GM19035 (cell line): Measurements from ENCODE around the gene PLBD2.
"Not testable (repeated sequence)": the region's sequence is repeated elsewhere in the genome, so short reads cannot be mapped to it uniquely, and the experiment has no call there.

ENCODE experiments used
- ATAC-seq: cut with Tn5 transposase; IDR thresholded peaks from one replicate; pipeline ENCODE4 v1.9.1; 2021; ENCODE audit not compliant: unreplicated experiment

PLBD2 gene

DNA sequence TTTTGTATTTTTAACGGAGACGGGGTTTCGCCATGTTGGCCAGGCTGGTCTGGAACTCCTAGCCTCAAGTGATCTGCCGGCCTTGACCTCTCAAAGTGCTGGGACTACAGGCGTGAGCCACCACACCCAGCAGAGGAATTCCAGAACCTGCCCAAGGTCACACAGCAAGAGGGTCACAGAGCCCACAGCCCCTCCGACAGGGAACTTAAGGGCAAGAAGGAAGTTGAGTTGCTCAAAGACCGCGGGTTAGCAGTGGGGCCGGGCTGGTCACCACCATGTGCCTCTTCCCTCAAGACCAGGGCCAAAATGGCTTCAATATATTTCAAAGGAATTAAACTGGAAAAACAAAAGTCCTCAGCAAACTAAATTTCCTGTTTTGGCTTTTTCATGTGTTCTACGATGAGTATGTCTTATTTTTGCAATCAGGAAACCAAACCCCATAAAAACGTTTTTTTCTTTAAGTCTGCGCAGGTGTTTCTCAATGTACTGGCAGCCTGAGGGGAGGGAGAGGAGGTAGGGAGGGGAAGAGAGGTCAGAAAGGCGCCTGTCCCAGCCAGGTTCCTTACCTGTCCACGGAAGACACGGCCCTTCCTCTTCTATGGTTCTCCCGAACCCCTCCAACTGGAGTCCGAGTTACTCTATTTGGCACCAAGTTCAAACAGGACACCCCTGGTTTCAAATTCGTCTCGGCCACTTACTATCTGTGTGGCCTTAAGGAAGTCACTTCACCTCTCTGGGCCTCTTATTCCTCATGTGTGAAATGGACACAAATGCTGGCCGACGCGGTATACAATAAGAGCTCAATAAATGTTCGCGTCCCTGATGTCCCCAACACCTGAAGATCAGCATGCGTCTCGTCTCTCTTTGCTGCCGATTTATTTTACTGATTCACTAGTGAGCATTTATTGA is 24.3 kb upstream of the PLBD2 start:
- ATAC-seq = peak; percentile 20

DNA sequence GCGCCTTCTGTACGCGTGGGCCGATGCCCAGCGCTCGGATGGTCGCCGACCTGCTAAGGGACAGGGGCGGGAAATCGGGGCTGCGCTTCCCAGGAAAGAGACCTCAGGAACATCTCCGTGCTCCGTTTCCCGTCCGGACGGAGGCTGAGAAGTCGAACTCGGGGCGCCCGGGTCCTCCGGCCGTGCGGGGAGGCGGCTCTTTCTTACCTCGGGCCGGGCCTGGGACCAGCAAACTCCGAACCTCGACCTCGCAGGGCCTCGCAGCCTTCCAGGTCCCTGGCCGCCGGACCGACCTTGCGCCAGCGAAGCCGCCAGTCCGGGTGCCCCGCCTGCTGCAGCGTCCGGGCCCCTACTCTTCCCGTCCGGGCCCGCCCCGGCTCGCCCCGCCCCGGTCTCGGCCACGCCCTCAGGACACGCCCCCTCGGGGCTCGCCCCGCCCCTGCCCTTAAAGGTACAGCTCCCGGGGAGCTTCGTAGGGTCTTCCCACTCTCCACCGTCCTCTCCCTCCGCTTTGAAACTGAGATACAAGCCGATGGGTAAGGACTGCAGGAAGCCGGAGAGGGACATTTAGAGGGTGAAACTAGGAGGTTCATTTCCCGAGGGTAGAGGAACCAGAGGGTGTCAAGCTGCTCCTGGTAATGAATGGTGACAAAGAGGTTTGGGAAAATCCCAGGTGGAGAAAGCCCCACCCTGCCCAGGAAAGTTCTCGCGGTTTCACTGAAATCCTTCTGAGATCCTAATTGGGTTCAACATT is 23.4 kb upstream of the PLBD2 start, which contains the start of gene SLC8B1:
TSS of gene SLC8B1 (minus strand) at position 324 of the 754 bp plus-strand sequence. CDS start 2,231 bp downstream, outside the sequence.
- peak; percentile 96 for ATAC-seq

DNA sequence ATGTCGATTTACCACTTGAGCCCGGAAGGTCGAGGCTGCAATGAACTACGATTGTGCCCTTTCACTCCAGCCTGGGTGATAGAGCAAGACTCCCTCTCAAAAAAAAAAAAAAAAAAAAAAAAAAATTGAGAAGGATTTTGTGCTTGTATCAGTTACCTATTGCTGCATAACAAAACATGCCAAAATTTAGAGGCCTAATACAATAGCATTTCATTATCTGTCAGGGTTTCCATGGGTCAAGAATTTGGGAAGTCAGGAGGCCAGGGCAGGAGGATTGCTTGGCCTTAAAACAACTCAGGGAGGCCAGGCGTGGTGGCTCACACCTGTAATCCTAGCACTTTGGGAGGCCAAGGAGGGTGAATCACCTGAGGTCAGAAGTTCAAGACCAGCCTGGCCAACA is 18.8 kb upstream of the PLBD2 start:
- ATAC-seq = no peak

DNA sequence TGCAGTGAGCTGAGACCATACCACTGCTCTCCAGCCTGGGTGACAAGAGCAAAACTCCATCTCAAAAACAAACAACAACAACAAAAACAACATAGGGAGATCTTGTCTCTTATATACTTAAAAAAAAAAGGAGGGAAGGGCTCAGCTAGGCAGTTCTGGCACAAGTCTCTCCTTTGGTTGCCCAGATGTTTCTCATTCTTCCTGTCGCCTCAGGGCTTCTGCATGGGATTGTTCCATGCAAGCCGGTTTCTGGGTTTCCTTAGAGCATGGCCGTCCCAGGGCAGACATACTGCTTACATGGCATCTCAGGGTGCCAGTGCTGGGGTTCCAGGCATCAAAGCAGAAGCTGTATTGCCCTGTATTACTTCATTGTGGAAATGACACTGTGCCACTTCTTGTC is 18.3 kb upstream of the PLBD2 start:
- no peak for ATAC-seq

DNA sequence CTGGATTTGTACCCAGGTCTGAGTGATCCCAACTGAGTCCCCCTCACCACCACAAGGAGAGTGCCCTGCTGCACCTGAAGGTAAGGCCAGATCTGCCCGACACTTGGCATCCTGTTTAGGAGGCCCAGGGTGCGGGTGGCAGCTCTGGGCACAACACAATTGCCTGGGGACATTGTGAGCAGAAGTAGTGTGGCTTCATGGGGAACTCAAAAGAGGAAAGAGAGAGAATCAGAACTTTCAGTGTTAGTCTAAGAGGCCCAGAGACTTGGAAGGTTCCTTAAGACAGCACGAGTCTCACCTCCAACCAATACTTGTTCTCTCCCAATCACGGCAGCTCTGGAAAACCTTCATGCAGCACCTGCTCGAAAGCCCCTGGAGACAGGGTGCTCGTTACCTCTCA is 16.9 kb upstream of the PLBD2 start:
- ATAC-seq = no peak

DNA sequence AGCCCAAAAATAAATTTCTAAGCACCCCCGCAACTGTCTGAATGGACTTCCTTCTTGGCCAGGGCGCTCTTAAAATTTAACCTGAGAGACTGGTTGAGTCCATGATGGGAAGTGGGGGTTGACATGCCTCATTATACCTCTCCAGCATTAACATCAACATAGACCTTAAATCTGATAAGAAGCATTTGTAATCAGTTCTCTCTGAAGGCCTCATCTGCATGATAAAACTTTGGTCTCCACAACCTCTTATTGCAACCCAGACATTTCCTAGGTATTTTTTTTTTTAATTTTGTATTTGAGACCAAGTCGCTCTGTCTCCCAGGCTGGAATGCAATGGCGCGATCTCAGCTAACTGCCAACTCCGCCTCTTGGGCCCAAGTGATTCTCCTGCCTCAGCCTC is 13.1 kb upstream of the PLBD2 start:
- ATAC-seq = no peak

DNA sequence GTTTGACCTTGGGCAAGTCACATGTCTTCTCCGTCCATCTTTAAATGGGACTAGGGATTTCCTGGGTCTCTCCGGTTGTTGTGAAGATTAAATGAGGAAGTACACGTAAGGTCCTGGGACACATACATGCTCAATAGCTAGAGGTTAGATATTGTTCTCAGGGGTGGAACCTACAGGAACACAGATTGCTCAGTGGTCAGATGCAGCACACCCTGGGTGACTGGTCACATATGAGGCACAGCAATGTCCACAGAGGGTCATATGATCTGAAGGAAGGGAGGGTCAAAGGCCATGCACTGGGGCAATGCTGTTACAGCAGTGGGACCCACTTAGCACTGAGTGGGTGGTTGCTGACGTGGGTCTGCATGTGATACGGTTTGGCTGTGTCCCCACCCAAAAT is 12.0 kb upstream of the PLBD2 start:
- no peak for ATAC-seq

DNA sequence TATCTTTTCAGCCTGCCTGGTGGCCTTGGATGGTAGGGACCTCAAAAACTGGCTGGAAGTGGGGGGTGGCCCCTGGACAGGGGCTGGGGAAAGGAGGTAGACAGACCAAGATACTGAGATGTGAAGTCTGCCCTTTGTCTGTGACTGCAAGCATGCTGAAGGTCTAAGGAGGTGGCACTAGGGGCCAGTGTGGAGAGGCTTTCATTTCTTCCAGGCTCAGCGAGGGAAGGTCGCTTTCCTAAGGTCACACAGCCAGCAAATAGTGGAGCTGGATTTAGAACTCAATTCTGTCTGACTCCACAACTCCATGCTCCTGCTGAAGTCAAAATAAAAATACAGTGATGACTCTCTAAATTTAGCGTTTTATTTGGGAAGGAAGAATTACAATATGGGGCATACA is 11.3 kb upstream of the PLBD2 start:
- no peak for ATAC-seq

DNA sequence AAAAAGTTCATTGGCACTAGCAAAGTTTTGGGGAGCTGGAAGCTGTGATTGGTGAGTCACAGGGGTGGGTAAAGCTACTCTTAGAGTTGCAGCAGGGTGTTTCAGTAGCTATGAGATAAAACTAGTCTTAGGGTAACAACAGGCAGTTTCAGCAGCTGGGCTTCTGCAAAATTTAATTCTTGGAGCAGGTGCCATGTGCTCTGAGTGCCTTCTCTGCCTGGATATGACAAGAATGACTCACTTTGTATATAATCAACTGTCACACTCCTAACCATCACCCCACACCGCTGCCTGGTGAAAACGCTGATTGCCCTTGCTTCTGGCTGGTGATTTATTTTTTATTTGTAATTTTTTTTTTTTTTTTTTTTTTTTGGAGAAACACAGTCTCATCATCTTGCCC is 10.5 kb upstream of the PLBD2 start:
- ATAC-seq = no peak

DNA sequence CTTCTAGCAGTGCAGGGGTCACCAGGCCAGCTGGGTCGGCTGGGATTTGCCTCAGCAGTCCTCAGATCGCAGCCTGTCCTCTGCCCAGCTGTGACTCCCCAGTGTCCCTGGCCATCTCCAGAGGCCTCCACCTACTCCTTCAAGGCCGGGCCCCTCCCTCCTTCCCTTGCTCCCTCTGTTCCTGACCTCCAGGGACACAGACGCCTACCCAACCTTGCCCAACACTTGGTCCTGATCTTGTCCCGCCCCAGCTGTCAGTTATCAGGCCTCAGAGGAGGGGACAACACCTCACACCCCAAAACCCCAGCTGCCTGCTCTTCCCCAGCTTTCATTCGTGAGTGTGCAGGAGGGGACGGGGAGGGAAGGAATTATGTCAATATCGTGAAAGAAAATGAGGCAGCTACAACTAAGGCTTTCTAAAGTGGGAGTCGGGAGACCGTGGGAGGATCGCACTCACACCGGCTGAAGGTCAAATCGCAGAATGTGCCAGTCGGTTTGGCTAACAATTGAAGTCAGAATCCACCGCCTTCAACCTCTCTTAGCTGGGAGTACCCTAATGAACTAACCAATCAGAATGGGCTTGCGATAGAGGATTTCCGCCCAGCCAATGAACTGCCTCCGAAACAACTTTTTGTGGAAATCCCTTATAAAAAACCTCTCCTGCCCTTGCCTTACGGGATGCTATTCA is 9.4 kb upstream of the PLBD2 start:
- no peak for ATAC-seq

DNA sequence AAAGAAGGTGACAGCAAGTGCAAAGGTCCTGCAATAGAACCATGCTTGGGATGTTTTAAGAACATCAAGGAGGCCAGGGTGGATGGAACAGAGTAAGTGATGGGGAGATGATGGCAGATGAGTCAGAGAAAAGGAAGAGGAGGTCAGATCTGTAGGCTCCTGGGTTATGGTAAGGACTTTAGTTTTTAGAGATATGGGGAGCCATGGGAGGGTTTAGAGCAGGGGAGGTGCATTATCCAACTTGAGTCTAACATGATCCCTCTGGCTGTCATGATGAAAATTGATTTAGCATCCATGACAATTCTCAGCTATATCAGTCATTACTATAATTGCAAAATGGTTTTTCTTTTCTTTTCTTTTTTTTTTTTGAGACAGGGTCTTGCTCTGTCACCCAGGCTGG is 7.3 kb upstream of the PLBD2 start:
- no peak for ATAC-seq

DNA sequence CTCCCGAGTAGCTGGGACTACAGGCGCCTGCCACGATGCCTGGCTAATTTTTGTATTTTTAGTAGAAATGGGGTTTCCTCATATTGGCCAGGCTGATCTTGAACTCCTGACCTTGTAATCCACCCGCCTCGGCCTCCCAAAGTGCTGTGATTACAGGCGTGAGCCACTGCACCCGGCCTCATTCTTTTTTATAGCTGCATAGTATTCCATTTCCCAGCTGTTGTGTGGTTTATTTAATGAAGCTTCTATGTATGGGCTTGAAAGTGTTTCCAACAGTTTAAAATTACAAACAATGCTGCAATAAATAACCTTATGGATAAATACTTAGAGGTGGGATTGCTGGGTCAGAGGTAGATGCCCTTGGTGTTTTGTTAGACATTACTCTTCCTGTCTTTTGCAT is 4.2 kb upstream of the PLBD2 start:
- ATAC-seq = not testable (repeated sequence)

DNA sequence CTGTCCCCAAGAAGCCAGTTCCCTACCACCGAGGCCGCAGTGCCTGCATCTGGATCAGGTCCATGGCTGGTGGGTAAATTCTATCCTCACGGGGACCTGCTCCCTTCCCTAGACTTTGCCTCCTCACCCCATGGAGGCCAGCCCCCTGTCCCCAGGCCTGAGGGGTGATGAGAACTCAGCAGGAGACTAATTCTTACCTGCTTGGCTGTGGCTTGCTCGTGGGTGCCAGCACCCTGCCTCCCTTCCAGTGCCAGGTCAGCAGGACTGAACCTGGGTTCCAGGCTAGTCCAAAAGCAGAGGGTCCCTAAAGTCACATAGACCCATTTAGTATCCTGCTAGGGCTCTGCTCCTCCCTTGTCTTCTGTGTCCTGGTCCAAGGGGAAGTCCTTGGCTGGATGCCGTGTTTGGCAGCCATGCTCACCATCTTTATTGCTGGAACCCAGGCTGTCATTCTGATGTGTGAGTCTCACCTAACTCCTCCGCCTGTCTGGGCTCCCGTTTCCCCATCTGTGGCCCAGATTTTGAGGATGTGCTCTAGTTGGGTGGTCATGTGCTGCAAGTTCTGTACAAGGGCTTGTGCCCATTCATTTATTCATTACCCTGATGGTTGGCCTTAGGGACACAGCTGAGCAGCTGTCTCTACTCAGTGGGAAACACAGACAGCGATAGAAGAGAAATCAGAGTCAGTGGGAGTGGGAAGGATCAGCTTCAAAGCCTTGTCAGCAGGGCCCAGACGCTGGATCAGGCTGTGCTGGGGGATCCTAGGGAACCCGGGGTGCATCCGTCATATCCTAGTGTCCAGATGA is 949 bp downstream of the PLBD2 start:
- peak; percentile 8 for ATAC-seq

DNA sequence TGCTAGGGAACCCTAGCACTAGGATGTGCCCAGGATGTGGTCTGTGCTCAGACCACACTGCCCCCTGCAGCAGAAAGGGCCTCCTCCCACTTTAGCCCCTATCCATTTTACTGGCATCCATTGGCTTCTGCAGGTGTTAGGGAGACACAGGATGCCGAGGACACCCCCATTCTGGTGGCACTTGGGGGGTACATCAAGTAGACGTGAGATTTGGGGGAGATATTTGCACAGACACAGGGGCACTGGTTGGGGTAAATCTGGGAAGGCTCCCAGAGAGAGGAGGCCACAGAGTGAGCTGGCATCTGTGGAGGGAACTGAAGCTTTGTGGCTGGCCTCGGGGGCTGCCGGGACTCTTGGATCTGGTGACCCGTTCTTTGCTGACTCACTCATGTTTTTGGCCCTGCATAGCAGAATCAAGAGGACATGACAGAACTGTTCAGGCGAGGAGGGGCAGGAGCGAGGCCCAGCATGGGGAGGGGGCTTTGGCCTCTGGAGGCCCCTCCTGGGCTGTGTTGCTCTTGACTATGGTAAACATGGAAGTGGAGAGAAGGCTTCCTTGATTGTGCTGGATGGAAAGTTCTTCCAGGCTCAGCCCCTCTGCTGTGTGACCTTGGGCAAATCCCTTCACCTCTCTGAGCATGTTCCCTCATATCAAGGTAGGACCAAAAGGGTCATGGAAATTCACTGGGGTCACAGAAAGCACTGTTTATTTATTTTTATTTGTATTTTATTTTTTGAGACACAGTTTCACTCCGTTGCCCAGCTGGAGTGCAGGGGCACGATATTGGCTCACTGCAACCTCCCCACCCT is 1.8 kb downstream of the PLBD2 start:
- ATAC-seq = no peak

DNA sequence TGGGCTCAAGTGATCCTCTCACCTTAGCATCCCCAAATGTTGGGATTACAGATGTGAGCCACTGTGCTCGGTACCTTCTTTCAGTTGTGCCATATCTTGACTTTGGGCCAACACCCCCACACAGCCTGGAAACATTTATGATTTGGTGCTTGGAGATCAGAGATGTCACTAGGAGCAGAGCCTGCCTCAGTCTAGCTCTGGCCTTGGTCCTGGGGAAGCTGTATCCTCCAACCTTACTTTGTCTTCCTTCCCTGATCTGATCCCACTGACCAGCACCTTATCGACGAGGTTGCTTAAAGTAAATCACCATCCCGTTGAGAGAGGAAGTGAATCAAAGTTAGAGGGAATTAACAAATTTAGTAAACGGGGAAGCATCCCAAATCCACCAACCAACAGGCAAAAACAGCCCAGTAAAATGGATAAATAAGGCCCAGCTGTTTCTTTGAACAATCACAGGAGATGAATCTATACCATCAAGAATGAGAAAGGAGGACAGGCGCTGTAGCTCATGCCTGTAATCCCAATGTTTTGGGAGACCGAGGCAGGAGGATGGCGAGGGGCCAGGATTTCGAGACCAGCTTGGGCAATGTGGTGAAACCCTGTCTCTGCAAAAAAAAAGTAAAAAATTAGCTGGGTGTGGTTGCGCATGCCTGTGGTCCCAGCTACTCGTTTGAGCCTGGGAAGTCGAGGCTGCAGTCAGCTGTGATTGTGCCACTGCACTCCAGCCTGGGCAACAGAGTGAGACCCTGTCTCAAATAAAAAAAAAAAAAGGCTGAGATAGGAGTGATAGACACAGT is 3.4 kb downstream of the PLBD2 start:
- ATAC-seq = no peak

DNA sequence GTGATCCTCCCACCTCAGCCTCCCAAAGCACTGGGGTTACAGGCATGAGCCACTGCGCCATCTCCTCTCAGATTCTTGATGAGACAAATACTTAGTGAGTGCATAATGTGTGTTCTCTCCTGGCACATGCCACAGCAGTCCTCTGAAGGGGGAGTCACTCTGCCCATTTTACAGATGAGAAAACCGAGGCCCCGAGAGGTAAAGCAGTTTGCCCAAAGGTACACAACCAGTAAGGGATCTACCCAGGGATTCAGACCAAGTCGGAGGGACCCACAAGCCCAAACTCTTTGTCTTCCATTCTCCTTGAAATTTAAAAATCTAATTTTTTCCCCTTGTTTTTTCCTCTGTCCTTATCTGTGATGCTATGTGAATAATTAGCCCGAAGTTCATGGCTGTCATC is 6.3 kb downstream of the PLBD2 start:
- no peak for ATAC-seq

DNA sequence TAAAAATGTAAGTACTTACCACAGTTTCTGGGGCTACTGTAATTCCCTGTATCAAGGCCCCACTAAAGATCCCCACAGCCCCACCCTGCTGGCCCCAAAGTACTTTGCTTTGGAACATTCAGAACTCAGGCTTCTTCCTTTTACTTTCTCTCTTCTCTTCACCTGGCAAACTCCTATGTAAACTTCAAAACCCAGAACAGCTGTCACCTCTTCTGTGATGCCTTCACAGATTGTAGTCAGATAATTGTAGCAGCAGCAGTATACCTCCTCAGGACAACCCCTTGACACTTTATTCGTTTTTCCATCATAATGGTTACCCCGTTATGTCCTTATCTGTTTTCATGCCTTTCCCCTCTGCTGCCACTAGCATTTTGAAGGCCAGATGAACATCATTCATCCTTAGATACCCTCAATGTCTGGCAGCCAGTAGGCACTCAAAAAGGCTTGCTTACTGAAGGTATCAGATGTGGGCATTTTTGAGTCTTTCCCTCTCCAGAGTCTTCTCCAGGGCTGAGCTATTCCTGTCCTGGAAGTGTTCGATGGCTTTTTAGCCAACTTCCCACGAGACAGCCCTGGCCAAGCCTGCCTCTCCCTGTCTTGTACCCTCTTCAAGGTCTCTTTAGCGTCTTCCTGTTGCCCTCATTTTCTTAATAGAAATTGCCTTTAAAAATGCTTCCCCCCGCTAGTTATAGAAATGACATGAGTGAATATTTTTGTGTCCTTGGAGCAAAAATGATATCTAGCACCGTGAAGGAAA is 7.4 kb downstream of the PLBD2 start:
- no peak for ATAC-seq

DNA sequence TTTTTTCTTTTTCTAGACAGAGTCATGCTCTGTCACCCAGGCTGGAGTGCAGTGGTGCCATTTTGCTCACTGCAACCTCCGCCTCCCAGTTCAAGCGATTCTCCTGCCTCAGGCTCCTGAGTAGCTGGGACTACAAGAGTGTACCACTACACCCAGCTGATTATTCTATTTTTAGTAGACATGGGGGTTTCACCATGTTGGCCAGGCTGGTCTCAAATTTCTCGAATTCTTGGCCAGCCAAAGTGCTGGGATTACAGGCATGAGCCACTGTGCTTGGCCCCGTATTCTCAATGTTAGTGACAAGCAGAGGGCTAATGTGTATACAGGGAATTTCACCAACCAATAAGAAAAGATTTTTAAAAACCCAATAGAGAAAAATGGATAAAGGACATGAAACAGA is 8.4 kb downstream of the PLBD2 start:
- ATAC-seq = no peak
